GM12878 (cell line): Measurements from ENCODE around the gene SEZ6L2.

Experiments used
- HCFC1 ChIP-seq: fragments of 150-350 bp; IDR thresholded peaks from 2 replicates; pipeline ENCODE4 v1.6.1; 2014; ENCODE audit warnings: low read length
- NR2F1 ChIP-seq: fragments of 450-650 bp; conservative IDR thresholded peaks from 2 replicates; pipeline ENCODE4 v1.6.1; 2017; ENCODE audit warnings: mild to moderate bottlenecking
- ZNF274 ChIP-seq: IDR thresholded peaks from one replicate; pipeline ENCODE4 v1.8.0; 2011; ENCODE audit not compliant: insufficient read length, insufficient read depth
- TF ChIP-seq, protein P1 (sequence below), 3 experiments: IDR thresholded peaks in 2 of 3; conservative IDR thresholded peaks in 1 of 3; 2 replicates each; pipeline ENCODE4 v1.5.1; 2011; ENCODE audit warnings: low read depth in 3 of 3, low read length in 3 of 3, mild to moderate bottlenecking in 3 of 3, control low read depth in 2 of 3, moderate library complexity in 2 of 3, inconsistent platforms in 1 of 3, mixed read lengths in 1 of 3; ENCODE audit not compliant: control insufficient read depth in 2 of 3, insufficient read depth in 1 of 3; ENCODE audit errors: extremely low read depth in 1 of 3

DNA sequence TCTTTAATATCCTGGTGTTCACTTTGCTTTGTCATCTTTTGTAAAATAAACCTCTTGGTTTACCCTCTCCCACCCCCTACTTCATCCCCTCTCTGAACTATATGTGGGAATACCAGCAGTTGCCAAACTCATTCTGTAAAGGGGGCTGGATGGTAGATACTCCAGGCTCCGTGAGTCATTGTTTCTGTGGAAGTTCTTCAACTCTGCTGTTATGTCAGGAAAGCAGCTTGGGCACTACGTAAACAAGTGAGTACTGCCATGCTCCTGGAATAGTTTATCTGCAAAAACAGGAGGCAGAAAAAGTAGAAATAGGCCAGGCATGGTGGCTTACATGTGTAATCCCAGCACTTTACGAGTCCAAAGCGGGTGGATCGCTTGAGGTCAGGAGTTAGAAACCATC is 61.5 kb downstream of the SEZ6L2 start:
- TF ChIP-seq ZNF274, result no peak
- no peak for TF ChIP-seq HCFC1
- TF ChIP-seq, protein P1, sequence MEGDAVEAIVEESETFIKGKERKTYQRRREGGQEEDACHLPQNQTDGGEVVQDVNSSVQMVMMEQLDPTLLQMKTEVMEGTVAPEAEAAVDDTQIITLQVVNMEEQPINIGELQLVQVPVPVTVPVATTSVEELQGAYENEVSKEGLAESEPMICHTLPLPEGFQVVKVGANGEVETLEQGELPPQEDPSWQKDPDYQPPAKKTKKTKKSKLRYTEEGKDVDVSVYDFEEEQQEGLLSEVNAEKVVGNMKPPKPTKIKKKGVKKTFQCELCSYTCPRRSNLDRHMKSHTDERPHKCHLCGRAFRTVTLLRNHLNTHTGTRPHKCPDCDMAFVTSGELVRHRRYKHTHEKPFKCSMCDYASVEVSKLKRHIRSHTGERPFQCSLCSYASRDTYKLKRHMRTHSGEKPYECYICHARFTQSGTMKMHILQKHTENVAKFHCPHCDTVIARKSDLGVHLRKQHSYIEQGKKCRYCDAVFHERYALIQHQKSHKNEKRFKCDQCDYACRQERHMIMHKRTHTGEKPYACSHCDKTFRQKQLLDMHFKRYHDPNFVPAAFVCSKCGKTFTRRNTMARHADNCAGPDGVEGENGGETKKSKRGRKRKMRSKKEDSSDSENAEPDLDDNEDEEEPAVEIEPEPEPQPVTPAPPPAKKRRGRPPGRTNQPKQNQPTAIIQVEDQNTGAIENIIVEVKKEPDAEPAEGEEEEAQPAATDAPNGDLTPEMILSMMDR (IDR thresholded peaks at IDR 0.05 in 2 of 3, conservative IDR thresholded peaks at IDR 0.05 in 1 of 3; ENCODE audit: control insufficient read depth in 2 of 3, extremely low read depth in 1 of 3, insufficient read depth in 1 of 3, low read depth in 3 of 3, low read length in 3 of 3), result no peak
- no peak for TF ChIP-seq NR2F1
